ENCODE measurements around the gene CCR5.
"Not testable (repeated sequence)": the region's sequence is repeated elsewhere in the genome, so short reads cannot be mapped to it uniquely, and the experiment has no call there.

The CCR5 gene

DNA sequence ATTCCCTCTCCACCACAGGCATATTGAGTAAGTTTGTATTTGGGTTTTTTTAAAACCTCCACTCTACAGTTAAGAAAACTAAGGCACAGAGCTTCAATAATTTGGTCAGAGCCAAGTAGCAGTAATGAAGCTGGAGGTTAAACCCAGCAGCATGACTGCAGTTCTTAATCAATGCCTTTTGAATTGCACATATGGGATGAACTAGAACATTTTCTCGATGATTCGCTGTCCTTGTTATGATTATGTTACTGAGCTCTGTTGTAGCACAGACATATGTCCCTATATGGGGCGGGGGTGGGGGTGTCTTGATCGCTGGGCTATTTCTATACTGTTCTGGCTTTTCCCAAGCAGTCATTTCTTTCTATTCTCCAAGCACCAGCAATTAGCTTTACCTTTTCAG is 1.6 kb upstream of the CCR5 start:
- DNase-seq (ENCODE audit: low spot score in 2 of 2) (no peak), ATAC-seq (no peak)
- Mint-ChIP-seq H3K36me3 (peaks cover 31% of the 10 kb centered on the region), H3K4me1 (peaks cover 82% of the 10 kb centered on the region), H3K9me3 (no peaks in the 10 kb centered on the region), H3K4me3 (peak overlapping the region; percentile 61), H3K27ac (peak overlapping the region; percentile 98)

GRCh38 chr3:46369675-46370132 is 1.0 kb upstream of the CCR5 start:
- Mint-ChIP-seq H3K4me3 (peak overlapping the region; percentile 61), H3K4me1 (peaks cover 85% of the 10 kb centered on the region), H3K36me3 (peaks cover 37% of the 10 kb centered on the region), H3K9me3 (no peaks in the 10 kb centered on the region), H3K27ac (peak overlapping the region; percentile 98)
- ATAC-seq (peak; percentile 89), DNase-seq (ENCODE audit: low spot score in 2 of 2) (peak; percentile 60 to 90)

- DNase-seq (ENCODE audit: low spot score in 2 of 2) (no peak), ATAC-seq (no peak)
- Mint-ChIP-seq H3K36me3 (peaks cover 45% of the 10 kb centered on the region), H3K9me3 (no peaks in the 10 kb centered on the region), H3K27ac (peak overlapping the region; percentile 98), H3K4me3 (peak overlapping the region; percentile 61), H3K4me1 (peaks cover 81% of the 10 kb centered on the region)
These were observed 984 bp downstream of the CCR5 start for GRCh38 chr3:46371519-46372340.

DNA sequence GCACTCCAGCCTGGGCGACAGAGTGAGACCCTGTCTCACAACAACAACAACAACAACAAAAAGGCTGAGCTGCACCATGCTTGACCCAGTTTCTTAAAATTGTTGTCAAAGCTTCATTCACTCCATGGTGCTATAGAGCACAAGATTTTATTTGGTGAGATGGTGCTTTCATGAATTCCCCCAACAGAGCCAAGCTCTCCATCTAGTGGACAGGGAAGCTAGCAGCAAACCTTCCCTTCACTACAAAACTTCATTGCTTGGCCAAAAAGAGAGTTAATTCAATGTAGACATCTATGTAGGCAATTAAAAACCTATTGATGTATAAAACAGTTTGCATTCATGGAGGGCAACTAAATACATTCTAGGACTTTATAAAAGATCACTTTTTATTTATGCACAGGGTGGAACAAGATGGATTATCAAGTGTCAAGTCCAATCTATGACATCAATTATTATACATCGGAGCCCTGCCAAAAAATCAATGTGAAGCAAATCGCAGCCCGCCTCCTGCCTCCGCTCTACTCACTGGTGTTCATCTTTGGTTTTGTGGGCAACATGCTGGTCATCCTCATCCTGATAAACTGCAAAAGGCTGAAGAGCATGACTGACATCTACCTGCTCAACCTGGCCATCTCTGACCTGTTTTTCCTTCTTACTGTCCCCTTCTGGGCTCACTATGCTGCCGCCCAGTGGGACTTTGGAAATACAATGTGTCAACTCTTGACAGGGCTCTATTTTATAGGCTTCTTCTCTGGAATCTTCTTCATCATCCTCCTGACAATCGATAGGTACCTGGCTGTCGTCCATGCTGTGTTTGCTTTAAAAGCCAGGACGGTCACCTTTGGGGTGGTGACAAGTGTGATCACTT is 2.0 kb downstream of the CCR5 start:
- no peaks in the 10 kb centered on the region for H3K9me3 Mint-ChIP-seq
- no peak for ATAC-seq
- peaks cover 45% of the 10 kb centered on the region for H3K36me3 Mint-ChIP-seq
- peak overlapping the region; percentile 98 for H3K27ac Mint-ChIP-seq
- DNase-seq (ENCODE audit: low spot score in 2 of 2), result no peak
- H3K4me1 Mint-ChIP-seq, result peaks cover 84% of the 10 kb centered on the region
- H3K4me3 Mint-ChIP-seq, result peak overlapping the region; percentile 61

- peak overlapping the region; percentile 61 for H3K4me3 Mint-ChIP-seq
- DNase-seq (ENCODE audit: low spot score in 2 of 2), result no peak
- no peaks in the 10 kb centered on the region for H3K9me3 Mint-ChIP-seq
- H3K36me3 Mint-ChIP-seq, result peaks cover 48% of the 10 kb centered on the region
- peak overlapping the region; percentile 38 for H3K27ac Mint-ChIP-seq
- H3K4me1 Mint-ChIP-seq, result peaks cover 70% of the 10 kb centered on the region
- ATAC-seq, result no peak
These were observed 4.0 kb downstream of the CCR5 start for GRCh38 chr3:46374755-46375154.

DNA sequence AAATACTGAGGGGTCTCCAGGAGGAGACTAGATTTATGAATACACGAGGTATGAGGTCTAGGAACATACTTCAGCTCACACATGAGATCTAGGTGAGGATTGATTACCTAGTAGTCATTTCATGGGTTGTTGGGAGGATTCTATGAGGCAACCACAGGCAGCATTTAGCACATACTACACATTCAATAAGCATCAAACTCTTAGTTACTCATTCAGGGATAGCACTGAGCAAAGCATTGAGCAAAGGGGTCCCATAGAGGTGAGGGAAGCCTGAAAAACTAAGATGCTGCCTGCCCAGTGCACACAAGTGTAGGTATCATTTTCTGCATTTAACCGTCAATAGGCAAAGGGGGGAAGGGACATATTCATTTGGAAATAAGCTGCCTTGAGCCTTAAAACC is 4.5 kb downstream of the CCR5 start:
- Mint-ChIP-seq H3K36me3 (peaks cover 43% of the 10 kb centered on the region), H3K27ac (peak overlapping the region; percentile 38), H3K9me3 (no peaks in the 10 kb centered on the region), H3K4me1 (peaks cover 70% of the 10 kb centered on the region), H3K4me3 (peak overlapping the region; percentile 61)
- ATAC-seq (peak; percentile 89), DNase-seq (ENCODE audit: low spot score in 2 of 2) (no peak)

GRCh38 chr3:46375814-46376213 is 5.1 kb downstream of the CCR5 start:
- no peak for DNase-seq (ENCODE audit: low spot score in 2 of 2)
- no peaks in the 10 kb centered on the region for H3K9me3 Mint-ChIP-seq
- ATAC-seq, result no peak
- peak overlapping the region; percentile 61 for H3K4me3 Mint-ChIP-seq
- peak overlapping the region; percentile 38 for H3K27ac Mint-ChIP-seq
- H3K36me3 Mint-ChIP-seq, result peaks cover 38% of the 10 kb centered on the region
- H3K4me1 Mint-ChIP-seq, result peaks cover 70% of the 10 kb centered on the region

GRCh38 chr3:46378426-46378942 is 7.7 kb downstream of the CCR5 start:
- H3K4me1 Mint-ChIP-seq, result peaks cover 60% of the 10 kb centered on the region
- H3K9me3 Mint-ChIP-seq, result no peaks in the 10 kb centered on the region
- DNase-seq (ENCODE audit: low spot score in 2 of 2) (peak; percentile 50 to 82), ATAC-seq (peak; percentile 33)
- H3K4me3 Mint-ChIP-seq, result no peak overlapping the region
- H3K27ac Mint-ChIP-seq, result no peak overlapping the region
- peaks cover 24% of the 10 kb centered on the region for H3K36me3 Mint-ChIP-seq

DNA sequence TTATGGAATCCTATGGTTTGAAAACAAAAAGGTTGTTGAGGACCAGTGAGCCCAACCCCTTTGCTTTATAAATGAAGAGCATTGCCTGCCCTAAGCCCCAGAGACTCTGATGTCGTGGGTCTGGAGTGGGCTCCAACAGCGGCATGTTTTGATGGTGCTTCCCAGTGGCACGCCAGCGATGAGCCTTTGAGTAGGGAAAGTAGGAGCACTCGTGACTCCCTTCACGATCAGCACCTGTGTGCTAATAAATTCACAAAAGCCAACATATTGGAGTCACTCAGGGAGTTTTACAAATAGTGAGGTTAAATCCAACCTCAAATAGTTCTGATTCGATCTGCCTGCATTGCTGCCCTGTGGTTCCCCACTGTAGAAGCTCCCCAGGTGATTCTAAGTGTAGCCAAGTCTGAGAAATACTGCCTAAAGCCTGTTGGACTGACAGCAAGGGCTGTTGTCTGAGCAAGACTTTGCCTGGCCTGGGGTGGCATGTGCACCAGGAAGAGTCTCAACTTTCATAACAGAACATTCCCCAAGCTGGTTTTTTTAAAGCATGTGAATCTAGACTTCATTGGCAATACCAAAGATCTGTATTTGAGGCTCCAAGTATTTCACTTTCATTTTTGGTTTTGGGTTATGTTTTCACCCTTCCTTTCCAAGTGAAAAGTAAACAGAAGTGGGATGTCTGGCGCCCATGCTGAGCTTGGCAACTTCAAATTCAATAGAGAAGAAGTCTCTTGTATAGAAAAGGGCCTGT is 9.9 kb downstream of the CCR5 start:
- Mint-ChIP-seq H3K4me3 (no peak overlapping the region), H3K9me3 (no peaks in the 10 kb centered on the region), H3K36me3 (peaks cover 10% of the 10 kb centered on the region), H3K4me1 (peaks cover 53% of the 10 kb centered on the region), H3K27ac (no peak overlapping the region)
- ATAC-seq, result no peak
- no peak for DNase-seq (ENCODE audit: low spot score in 2 of 2)

DNA sequence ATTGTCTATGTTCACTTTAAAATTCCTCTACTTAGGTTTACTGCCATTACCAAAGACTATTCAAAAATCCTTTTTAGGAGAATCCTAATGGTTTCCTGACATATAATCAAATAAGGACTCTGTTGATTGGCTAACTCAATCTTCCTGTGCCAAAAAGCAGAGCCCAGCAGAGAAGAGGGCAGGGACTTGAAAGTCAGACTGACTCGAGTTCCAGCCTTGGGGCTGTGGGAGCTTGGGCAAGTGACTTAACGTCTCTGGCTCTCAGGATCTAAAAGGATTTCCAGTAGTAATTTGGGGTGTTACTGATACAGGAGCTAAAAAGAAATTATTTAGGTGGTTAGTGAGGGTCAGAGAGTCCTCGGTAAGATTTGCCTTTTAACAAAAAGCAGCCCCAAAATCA is 10.9 kb downstream of the CCR5 start:
- peaks cover 7% of the 10 kb centered on the region for H3K36me3 Mint-ChIP-seq
- ATAC-seq, result no peak
- H3K4me1 Mint-ChIP-seq, result peaks cover 54% of the 10 kb centered on the region
- no peak overlapping the region for H3K4me3 Mint-ChIP-seq
- no peak overlapping the region for H3K27ac Mint-ChIP-seq
- no peaks in the 10 kb centered on the region for H3K9me3 Mint-ChIP-seq
- no peak for DNase-seq (ENCODE audit: low spot score in 2 of 2)

DNA sequence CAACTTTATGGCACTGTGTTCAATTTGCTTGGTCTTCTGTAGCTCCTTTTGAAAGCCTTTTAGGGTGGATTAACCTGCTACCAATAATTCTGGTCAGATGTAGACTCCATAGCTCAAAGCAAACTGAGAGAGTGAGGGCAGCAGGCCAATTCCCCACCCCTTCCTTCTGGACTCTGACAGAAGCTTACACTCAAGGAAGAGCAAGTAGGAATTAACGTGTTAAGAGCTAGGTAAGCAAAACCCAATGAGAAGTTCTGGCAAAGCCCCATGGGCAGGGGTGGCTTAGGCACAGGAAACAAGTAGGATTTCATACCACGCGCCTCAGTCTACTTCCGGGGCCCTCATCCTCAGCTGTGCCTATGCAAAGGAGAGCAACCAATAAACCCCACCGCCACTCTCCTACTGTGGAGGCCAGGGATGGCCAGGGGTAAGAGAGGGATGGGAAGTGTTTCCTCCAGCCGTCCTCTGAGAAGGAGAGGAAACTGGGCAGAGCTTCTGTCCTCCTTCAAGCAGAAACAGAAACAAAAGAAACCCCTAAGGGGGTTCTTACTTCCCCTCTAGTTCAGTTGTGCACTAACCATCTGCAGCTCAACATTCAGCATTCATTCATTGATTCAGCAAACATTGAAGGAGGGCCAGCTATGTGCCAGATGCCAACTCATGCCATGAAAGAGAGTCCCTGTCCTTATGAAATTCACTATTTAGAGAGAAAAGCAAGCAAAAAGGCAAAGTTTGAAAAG is 12.6 kb downstream of the CCR5 start:
- Mint-ChIP-seq H3K4me3 (no peak overlapping the region), H3K27ac (no peak overlapping the region), H3K9me3 (no peaks in the 10 kb centered on the region), H3K4me1 (peaks cover 42% of the 10 kb centered on the region), H3K36me3 (peaks cover 4% of the 10 kb centered on the region)
- no peak for DNase-seq (ENCODE audit: low spot score in 2 of 2)
- peak; percentile 34 for ATAC-seq

DNA sequence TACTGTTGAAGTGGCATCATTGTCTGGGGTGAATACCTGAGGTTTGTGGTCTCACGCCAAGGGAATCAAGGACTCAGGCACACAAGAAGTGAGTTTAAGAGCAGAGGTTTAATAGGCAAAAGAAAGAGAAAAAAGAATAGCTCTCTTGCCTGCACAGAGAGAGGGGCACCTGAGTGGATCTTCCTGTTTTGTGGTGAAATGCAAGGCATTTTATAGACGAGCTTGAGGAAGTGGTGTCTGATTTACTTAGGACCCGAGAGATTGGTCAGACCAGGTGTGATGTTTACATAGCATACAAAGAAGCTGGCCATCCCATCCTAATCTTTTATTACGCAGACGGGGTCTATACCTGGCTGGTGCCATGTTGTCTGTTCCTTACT is 13.2 kb downstream of the CCR5 start:
- Mint-ChIP-seq H3K9me3 (no peaks in the 10 kb centered on the region), H3K27ac (no peak overlapping the region), H3K36me3 (no peaks in the 10 kb centered on the region), H3K4me3 (no peak overlapping the region), H3K4me1 (peaks cover 40% of the 10 kb centered on the region)
- DNase-seq (ENCODE audit: low spot score in 2 of 2) (no peak), ATAC-seq (no peak)

GRCh38 chr3:46386205-46386604 is 15.5 kb downstream of the CCR5 start:
- Mint-ChIP-seq H3K27ac (no peak overlapping the region), H3K4me1 (peaks cover 26% of the 10 kb centered on the region), H3K4me3 (no peak overlapping the region), H3K9me3 (no peaks in the 10 kb centered on the region), H3K36me3 (no peaks in the 10 kb centered on the region)
- ATAC-seq (peak; percentile 71), DNase-seq (ENCODE audit: low spot score in 2 of 2) (no peak)

- H3K4me1 Mint-ChIP-seq, result peaks cover 16% of the 10 kb centered on the region
- not testable (repeated sequence) for H3K27ac Mint-ChIP-seq; ATAC-seq; H3K36me3 Mint-ChIP-seq; H3K4me3 Mint-ChIP-seq; DNase-seq (ENCODE audit: low spot score in 2 of 2); H3K9me3 Mint-ChIP-seq
These were observed 18.1 kb downstream of the CCR5 start for GRCh38 chr3:46388847-46389246.

All from stimulated activated effector memory CD8-positive, alpha-beta T cell treated with anti-CD3 and anti-CD28 coated beads, Interleukin-12 subunit alpha, Interleukin-12 subunit beta, amount 100 ng/mL, for 72 hours (primary cell).